ENCODE data around the gene GFPT2.

GFPT2 gene

GRCh38 chr5:180378438-180379344, 25.6 kb upstream of the GFPT2 start:
- no peak for DNase-seq

DNA sequence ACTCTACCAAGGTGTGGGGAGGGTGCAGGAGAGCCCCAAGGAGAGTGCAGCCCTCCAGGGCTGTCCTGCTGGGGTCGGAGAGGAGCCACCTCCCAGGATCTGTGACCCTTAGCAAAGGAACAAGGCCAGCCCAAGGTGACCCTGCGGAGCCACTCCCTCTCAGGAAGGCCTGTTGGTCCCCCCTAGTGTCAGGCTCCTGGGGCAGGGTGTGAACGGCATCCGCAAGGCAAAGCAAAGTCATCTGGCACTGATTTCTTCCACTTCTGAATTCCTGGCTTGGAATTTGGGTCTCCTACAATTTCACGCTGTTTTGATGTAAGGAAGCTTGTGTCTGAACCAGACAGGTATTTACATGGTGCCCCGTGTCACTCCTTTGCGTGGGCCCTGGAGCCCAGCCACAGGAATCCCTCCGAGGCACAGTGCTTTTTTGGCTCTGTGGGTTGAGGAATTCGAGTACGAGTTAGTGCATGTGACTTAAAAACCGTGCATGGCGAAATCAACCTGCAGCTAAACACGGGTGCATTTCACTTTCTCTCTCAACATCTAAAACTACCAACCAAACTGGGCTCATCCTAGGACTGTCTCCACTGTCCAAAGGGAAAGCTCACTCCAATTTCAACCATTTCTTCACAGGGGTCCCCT, 24.5 kb upstream of the GFPT2 start:
- DNase-seq = no peak

DNA sequence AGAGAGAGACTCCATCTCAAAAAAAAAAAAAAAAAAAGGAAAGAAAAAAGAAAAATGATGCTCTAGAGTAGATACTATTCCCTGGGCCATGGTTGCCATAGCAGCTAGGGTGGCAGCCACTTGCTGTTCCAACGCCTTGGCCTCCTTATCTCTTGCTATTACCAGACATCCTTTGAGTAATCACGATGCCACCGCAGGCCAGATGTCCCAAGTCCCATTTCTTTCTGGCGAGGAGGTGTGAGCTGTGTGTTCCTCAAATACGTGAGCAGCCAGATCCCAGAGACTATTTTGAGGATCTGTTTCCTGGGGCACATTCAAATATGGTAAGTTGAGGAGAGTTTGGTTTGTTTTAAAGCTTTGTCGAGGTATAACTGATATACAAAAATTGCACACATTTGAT, 23.4 kb upstream of the GFPT2 start:
- no peak for DNase-seq

GRCh38 chr5:180375955-180376354, 22.8 kb upstream of the GFPT2 start:
- DNase-seq = no peak

GRCh38 chr5:180375291-180375690, 22.2 kb upstream of the GFPT2 start:
- DNase-seq = no peak

DNA sequence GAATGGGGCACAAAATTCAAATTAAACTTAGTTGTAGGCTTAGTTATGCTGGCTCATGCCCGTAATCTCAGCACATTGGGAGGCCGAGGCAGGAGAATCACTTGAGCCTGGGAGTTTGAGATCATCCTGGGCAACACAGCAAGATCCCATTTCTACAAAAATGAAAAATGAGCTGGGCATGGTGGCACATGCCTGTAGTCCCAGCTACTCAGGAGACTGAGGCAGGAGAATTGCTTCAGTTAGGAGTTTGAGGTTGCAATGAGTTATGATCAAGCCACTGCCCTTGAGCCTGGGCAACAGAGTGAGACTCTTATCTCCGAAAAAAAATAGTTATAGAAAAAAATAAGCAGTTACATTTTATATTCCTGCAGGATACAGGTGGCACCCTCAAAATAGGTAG, 20.7 kb upstream of the GFPT2 start:
- DNase-seq = no peak

- DNase-seq = no peak
Measured at GRCh38 chr5:180373454-180373853, 20.3 kb upstream of the GFPT2 start.

GRCh38 chr5:180371949-180372348, 18.8 kb upstream of the GFPT2 start:
- no peak for DNase-seq

DNA sequence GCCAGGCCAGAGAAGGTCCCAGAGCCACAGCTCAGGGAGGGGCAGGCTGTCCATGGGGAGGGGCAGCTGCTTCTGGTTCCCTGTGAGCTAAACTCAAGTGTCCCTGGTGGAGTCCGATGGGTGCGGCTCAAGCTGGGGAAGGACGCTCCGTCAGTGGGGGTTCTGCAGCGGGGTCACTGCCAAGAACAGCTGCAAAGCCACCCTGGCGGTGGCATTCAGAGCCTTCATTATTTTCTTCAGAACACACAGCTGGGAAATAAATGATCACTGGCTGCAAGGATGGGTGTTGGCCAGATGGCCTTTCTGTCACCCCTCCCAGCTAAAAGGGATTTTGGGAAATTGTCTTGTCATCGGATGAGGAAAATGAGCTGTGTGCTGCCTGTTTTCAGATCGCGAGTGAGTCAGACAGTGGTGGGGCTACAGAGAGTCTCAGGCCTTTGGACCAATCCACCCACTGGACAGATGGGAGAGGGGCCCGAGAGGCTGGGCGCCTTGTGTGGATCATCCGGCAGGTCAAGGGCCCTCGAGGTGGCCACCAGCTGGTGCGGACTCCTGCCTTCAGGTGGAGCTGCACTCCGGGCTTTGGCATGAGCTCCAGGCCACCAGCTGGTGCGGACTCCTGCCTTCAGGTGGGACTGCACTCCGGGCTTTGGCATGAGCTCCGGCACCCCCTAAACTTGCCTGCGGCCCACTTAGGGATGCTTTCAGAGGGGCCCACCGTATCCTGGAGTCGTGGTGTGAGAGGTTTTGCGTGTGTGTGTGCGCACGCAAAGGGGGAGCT, 17.9 kb upstream of the GFPT2 start:
- DNase-seq = no peak

DNA sequence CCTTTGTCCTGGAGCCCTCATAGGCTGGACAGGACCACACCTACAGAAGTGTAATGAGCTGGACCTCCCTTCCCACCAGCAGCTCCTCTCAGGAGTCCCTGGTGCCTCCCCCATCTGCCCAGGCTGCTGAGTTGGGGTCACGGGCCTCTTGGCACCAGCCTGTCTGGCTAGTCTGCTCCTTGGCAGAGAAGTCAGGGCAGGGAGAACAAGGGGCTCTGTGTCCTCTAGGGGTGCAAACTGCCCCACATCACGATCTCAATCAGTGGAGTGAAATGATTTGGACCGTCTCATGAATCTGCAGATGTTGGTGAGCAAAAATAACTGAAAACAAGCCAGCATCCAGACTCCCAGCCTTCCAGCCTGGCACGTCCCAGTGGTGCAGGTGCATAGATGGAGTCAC, 14.9 kb upstream of the GFPT2 start:
- no peak for DNase-seq

- DNase-seq = no peak
Measured at GRCh38 chr5:180367300-180367699, 14.2 kb upstream of the GFPT2 start.

- no peak for DNase-seq
Measured at GRCh38 chr5:180366326-180366725, 13.2 kb upstream of the GFPT2 start.

DNA sequence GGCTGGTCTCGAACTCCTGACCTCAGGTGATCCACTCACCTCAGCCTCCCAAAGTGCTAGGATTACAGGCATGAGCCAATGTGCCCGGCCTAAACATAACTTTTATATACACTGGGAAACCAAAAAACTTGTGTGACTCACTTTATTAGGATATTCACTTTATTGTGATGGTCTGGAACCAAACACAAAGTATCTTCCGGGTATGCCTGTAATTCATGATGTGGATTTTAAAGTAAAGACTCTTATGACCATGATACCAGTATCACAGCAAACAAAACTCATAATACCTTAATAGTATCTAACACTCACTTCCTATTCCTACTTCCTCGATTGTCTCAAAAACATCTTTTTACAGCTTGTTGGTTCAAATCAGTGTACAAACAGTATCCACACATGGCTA, 12.7 kb upstream of the GFPT2 start:
- DNase-seq = no peak

GRCh38 chr5:180364306-180364856, 11.2 kb upstream of the GFPT2 start:
- no peak for DNase-seq

DNA sequence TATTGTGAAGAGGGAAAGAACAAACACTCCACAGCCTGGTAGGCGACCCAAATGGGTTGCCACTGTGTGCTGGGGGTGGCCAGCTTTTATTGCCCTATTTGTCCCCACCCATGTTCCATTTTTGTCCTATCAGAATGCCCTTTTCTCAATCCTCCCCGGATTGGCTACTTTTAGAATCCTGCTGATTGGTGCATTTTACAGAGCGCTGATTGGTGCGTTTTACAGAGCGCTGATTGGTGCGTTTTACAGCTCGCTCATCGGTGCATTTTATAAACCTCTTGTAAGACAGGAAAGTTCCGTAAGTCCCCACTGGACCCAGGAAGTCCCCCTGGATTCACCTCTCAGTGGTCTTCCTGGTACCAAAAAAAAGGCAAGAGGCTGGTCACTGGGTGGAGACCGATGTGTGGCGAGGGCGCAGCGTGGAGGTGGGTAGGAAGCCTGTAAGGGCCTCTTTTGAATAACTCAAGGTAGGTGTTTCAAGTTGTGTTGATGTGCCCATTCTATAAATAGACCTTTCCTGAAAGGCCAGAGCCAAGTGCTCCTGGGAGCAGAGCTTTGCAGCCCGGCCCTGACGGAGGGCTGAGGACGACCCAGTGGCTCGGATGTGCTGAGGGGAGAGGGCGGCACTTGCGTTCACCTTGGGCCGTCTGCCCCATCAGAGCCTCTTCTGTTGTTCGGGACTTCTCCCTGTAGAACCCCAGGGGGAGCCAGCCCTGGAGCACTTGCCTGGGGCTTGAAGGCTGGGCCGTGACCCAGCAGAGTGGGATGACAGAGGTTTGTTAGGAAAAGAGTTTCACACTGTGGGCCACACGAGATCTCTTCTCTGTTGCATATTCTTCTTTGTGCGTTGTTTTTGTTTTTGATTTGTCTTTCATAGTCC, 7.2 kb upstream of the GFPT2 start:
- DNase-seq = no peak

- DNase-seq = no peak
Measured at GRCh38 chr5:180358694-180359093, 5.6 kb upstream of the GFPT2 start.

- DNase-seq = no peak
Measured at GRCh38 chr5:180358179-180358578, 5.0 kb upstream of the GFPT2 start.

DNA sequence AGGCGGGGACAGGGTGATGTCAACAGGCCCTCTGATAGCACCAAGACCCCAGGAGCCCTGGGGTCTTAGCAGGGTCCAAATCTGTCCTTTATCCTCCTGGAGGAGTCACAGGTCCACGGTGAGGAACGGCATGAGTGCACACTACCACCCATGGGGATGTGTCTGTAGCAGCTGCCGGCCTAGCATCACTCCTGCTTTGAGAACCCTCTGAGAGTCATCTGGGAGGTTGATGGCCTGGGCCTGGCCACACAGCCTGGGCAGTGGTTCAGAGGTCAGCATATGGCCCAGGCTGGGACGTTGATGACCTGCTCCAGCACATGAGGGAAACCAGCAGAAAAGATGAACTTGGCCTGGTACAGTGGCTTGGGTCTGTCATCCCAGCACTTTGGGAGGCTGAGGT, 1.8 kb upstream of the GFPT2 start:
- DNase-seq = no peak

- DNase-seq = no peak
Measured at GRCh38 chr5:180353980-180354452, 880 bp upstream of the GFPT2 start.

- DNase-seq = no peak
Measured at GRCh38 chr5:180352116-180353047, 754 bp downstream of the GFPT2 start.
